SK-N-MC (cell line): Measurements from ENCODE around the gene OR52E6.

Experiments used
- DNase-seq: peaks from one replicate; pipeline ENCODE4 v3.0.0-alpha.2; 2011; ENCODE audit warnings: low read depth, low spot score
- H3K27ac ChIP-seq: fragments of 200-600 bp; sonication (generic); 2 replicates; pipeline ENCODE4 v1.5.1; 2016; ENCODE audit warnings: mixed run types
- H3K36me3 ChIP-seq: fragments of 200-600 bp; sonication (generic); 2 replicates; pipeline ENCODE4 v1.6.1; 2017; ENCODE audit warnings: antibody characterized with exemption, low read length, mixed read lengths; ENCODE audit not compliant: insufficient read depth
- H3K4me3 ChIP-seq: fragments of 200-600 bp; sonication (generic); 2 replicates; pipeline ENCODE4 v1.5.1; 2016
- H3K9ac ChIP-seq: fragments of 200-600 bp; sonication (generic); 2 replicates; pipeline ENCODE4 v1.8.0; 2017; ENCODE audit warnings: mixed run types, mixed read lengths; ENCODE audit not compliant: insufficient read length
- H3K9me3 ChIP-seq: fragments of 200-600 bp; sonication (generic); 2 replicates; pipeline ENCODE4 v1.6.1; 2017; ENCODE audit warnings: low read depth, mild to moderate bottlenecking, antibody characterized with exemption, low read length, moderate library complexity, mixed read lengths
- EZH2 ChIP-seq: fragments of 200-600 bp; sonication (generic); IDR thresholded peaks from one replicate; pipeline ENCODE4 v1.6.1; 2017; ENCODE audit warnings: antibody characterized with exemption
- FOXP2 ChIP-seq: optimal IDR thresholded peaks from 2 replicates; pipeline ENCODE3; 2011; ENCODE audit warnings: mild to moderate bottlenecking, moderate library complexity; ENCODE audit not compliant: insufficient read depth; ENCODE audit errors: extremely low read length, control extremely low read depth
- POLR2AphosphoS5 ChIP-seq: IDR thresholded peaks from 2 replicates; pipeline ENCODE4 v1.6.1; 2012; ENCODE audit warnings: mild to moderate bottlenecking, low read depth, low read length, borderline replicate concordance

The OR52E6 gene

GRCh38 chr11:5809905-5810795, 31.5 kb downstream of the OR52E6 start:
- H3K4me3 ChIP-seq: no peak overlapping the region
- DNase-seq: no peak
- no peak overlapping the region for H3K9ac ChIP-seq
- H3K36me3 ChIP-seq: no peaks in the 10 kb centered on the region
- TF ChIP-seq POLR2AphosphoS5: no peak
- TF ChIP-seq FOXP2: no peak
- no peak for TF ChIP-seq EZH2
- H3K27ac ChIP-seq: no peak overlapping the region
- no peaks in the 10 kb centered on the region for H3K9me3 ChIP-seq

- TF ChIP-seq FOXP2 (no peak), EZH2 (no peak), POLR2AphosphoS5 (no peak)
- H3K27ac ChIP-seq: no peak overlapping the region
- H3K36me3 ChIP-seq: no peaks in the 10 kb centered on the region
- H3K4me3 ChIP-seq: no peak overlapping the region
- no peak for DNase-seq
- no peaks in the 10 kb centered on the region for H3K9me3 ChIP-seq
- no peak overlapping the region for H3K9ac ChIP-seq
Measured at GRCh38 chr11:5809122-5809519, 32.6 kb downstream of the OR52E6 start.

GRCh38 chr11:5808500-5809121, 33.1 kb downstream of the OR52E6 start, which contains the start of gene OR52N2:
OR52N2 (plus strand) TSS chr11:5808924; CDS start chr11:5820336, 11,412 bp downstream.
- no peaks in the 10 kb centered on the region for H3K9me3 ChIP-seq
- peak; percentile 8 for DNase-seq
- TF ChIP-seq FOXP2: no peak
- no peak for TF ChIP-seq POLR2AphosphoS5
- TF ChIP-seq EZH2: no peak
- H3K27ac ChIP-seq: no peak within 1 kb of the TSS
- no peak within 1 kb of the TSS for H3K9ac ChIP-seq
- no peaks in the 10 kb centered on the region for H3K36me3 ChIP-seq
- H3K4me3 ChIP-seq: no peak within 1 kb of the TSS

- no peak for TF ChIP-seq EZH2
- no peak for TF ChIP-seq FOXP2
- no peak for TF ChIP-seq POLR2AphosphoS5
- no peak overlapping the region for H3K4me3 ChIP-seq
- H3K36me3 ChIP-seq: no peaks in the 10 kb centered on the region
- no peak overlapping the region for H3K27ac ChIP-seq
- H3K9ac ChIP-seq: no peak overlapping the region
- DNase-seq: no peak
- no peaks in the 10 kb centered on the region for H3K9me3 ChIP-seq
Measured at GRCh38 chr11:5807580-5807979, 34.1 kb downstream of the OR52E6 start.

GRCh38 chr11:5803982-5804381, 37.7 kb downstream of the OR52E6 start:
- TF ChIP-seq FOXP2: no peak
- TF ChIP-seq EZH2: no peak
- no peak for TF ChIP-seq POLR2AphosphoS5
- no peak overlapping the region for H3K9ac ChIP-seq
- H3K27ac ChIP-seq: no peak overlapping the region
- no peak for DNase-seq
- no peak overlapping the region for H3K4me3 ChIP-seq
- H3K9me3 ChIP-seq: no peaks in the 10 kb centered on the region
- no peaks in the 10 kb centered on the region for H3K36me3 ChIP-seq

- no peak overlapping the region for H3K9ac ChIP-seq
- H3K36me3 ChIP-seq: no peaks in the 10 kb centered on the region
- TF ChIP-seq EZH2 (no peak), POLR2AphosphoS5 (no peak), FOXP2 (no peak)
- no peaks in the 10 kb centered on the region for H3K9me3 ChIP-seq
- DNase-seq: no peak
- no peak overlapping the region for H3K27ac ChIP-seq
- no peak overlapping the region for H3K4me3 ChIP-seq
Measured at GRCh38 chr11:5796541-5796940, 45.2 kb downstream of the OR52E6 start.

- Histone ChIP-seq H3K4me3 (no peak within 1 kb of the TSS), H3K27ac (no peak within 1 kb of the TSS), H3K9me3 (no peaks in the 10 kb centered on the region), H3K9ac (no peak within 1 kb of the TSS), H3K36me3 (no peaks in the 10 kb centered on the region)
- no peak for DNase-seq
- TF ChIP-seq EZH2 (no peak), POLR2AphosphoS5 (no peak), FOXP2 (no peak)
Measured at GRCh38 chr11:5791165-5791564, 50.5 kb downstream of the OR52E6 start, which contains the start of gene OR52N1. OR52N1 (minus strand) TSS chr11:5791265; CDS start chr11:5788816, 2,449 bp downstream.
